SK-N-SH treated with all-trans-retinoic acid at 6 μM for 48 hours (cell line): ENCODE data around the gene ZNF410.

Experiments
- ARNTL ChIP-seq: fragments of 450-650 bp; formaldehyde crosslinking; IDR thresholded peaks from 2 replicates; pipeline ENCODE4 v1.5.0; 2020; ENCODE audit warnings: low read depth, mild to moderate bottlenecking, moderate library complexity, borderline replicate concordance
- CREB5 ChIP-seq: fragments of 250-450 bp; sonication (Bioruptor Pico); IDR thresholded peaks from 2 replicates; pipeline ENCODE4 v1.5.1; 2020; ENCODE audit warnings: low read depth, mild to moderate bottlenecking, moderate library complexity
- ESRRG ChIP-seq: fragments of 250-450 bp; sonication (Bioruptor Pico); IDR thresholded peaks from 2 replicates; pipeline ENCODE4 v1.6.1; 2021; ENCODE audit warnings: mild to moderate bottlenecking
- PATZ1 ChIP-seq: fragments of 250-450 bp; sonication (Bioruptor Pico); IDR thresholded peaks from 2 replicates; pipeline ENCODE4 v1.8.0; 2020; ENCODE audit warnings: mild to moderate bottlenecking, moderate library complexity, borderline replicate concordance
- POU6F1 ChIP-seq: fragments of 250-450 bp; sonication (Bioruptor Pico); IDR thresholded peaks from 2 replicates; pipeline ENCODE4 v1.8.0; 2021; ENCODE audit warnings: low read depth, mild to moderate bottlenecking, moderate library complexity, borderline replicate concordance
- PPARA ChIP-seq: fragments of 250-450 bp; sonication (Bioruptor Pico); IDR thresholded peaks from 2 replicates; pipeline ENCODE4 v1.5.0; 2020; ENCODE audit warnings: mild to moderate bottlenecking, borderline replicate concordance
- SNAI2 ChIP-seq: fragments of 250-450 bp; sonication (Bioruptor Pico); IDR thresholded peaks from 2 replicates; pipeline ENCODE4 v1.5.0; 2020; ENCODE audit warnings: mild to moderate bottlenecking, moderate library complexity
- TOX ChIP-seq: fragments of 250-450 bp; sonication (Bioruptor Pico); IDR thresholded peaks from 2 replicates; pipeline ENCODE4 v1.8.0; 2021; ENCODE audit warnings: mild to moderate bottlenecking, moderate library complexity, borderline replicate concordance
- ZFP3 ChIP-seq: fragments of 250-450 bp; sonication (Bioruptor Pico); IDR thresholded peaks from 2 replicates; pipeline ENCODE4 v1.5.0; 2020; ENCODE audit warnings: mild to moderate bottlenecking, moderate library complexity
- ZFP30 ChIP-seq: fragments of 450-650 bp; formaldehyde crosslinking; IDR thresholded peaks from 2 replicates; pipeline ENCODE4 v1.5.0; 2022; ENCODE audit warnings: mild to moderate bottlenecking, moderate library complexity
- ZNF8 ChIP-seq: fragments of 450-650 bp; formaldehyde crosslinking; IDR thresholded peaks from 2 replicates; pipeline ENCODE4 v1.5.0; 2020; ENCODE audit warnings: mild to moderate bottlenecking, moderate library complexity

DNA sequence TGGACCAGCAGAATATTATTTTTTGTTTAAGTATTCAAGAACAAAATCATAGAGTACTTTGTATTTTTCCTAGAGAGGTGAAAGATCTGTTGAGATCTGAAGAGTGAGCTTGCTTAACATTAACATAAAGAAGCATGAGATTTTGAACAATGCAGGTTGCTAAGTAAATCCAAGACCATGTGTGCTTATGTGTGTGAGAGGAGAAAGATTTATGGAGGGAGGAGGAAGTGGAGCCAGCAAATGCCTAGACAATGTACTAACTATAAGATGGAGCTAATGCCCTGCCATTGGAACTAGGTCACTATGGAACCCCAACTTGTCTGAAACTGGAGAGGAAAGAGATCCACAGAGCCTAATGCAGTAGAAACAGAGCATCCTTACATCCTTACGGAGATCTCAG is 49.9 kb downstream of the ZNF410 start:
- TF ChIP-seq ZFP3 (CRISPR knock-in tag) (no peak), ARNTL (CRISPR knock-in tag) (no peak), ZNF8 (CRISPR knock-in tag) (no peak), PPARA (no peak), ZFP30 (CRISPR knock-in tag) (no peak), ESRRG (CRISPR knock-in tag) (no peak), PATZ1 (CRISPR knock-in tag) (no peak), SNAI2 (CRISPR knock-in tag) (no peak), TOX (CRISPR knock-in tag) (no peak), POU6F1 (CRISPR knock-in tag) (no peak), CREB5 (CRISPR knock-in tag) (no peak)
